GM12864 (cell line): ENCODE results near the gene PDZD4.

ENCODE experiments used
- DNase-seq: peaks from one replicate; pipeline ENCODE4 v3.0.0-alpha.2; 2011; ENCODE audit warnings: low read depth
- H3K4me3 ChIP-seq: 2 replicates; pipeline ENCODE4 v1.5.1; 2011; ENCODE audit warnings: mild to moderate bottlenecking, low read depth, low read length, control low read depth
- TF ChIP-seq, protein P1 (sequence below): IDR thresholded peaks from 2 replicates; pipeline ENCODE4 v1.5.1; 2011; ENCODE audit warnings: low read depth, mild to moderate bottlenecking, moderate library complexity, low read length, control low read depth, inconsistent platforms; ENCODE audit errors: missing control alignments

PDZD4 gene

GRCh38 chrX:153836921-153837320 lies 6.6 kb upstream of the PDZD4 start:
- TF ChIP-seq, protein P1, sequence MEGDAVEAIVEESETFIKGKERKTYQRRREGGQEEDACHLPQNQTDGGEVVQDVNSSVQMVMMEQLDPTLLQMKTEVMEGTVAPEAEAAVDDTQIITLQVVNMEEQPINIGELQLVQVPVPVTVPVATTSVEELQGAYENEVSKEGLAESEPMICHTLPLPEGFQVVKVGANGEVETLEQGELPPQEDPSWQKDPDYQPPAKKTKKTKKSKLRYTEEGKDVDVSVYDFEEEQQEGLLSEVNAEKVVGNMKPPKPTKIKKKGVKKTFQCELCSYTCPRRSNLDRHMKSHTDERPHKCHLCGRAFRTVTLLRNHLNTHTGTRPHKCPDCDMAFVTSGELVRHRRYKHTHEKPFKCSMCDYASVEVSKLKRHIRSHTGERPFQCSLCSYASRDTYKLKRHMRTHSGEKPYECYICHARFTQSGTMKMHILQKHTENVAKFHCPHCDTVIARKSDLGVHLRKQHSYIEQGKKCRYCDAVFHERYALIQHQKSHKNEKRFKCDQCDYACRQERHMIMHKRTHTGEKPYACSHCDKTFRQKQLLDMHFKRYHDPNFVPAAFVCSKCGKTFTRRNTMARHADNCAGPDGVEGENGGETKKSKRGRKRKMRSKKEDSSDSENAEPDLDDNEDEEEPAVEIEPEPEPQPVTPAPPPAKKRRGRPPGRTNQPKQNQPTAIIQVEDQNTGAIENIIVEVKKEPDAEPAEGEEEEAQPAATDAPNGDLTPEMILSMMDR, result no peak
- no peak for DNase-seq
- H3K4me3 ChIP-seq, result no peak overlapping the region

DNA sequence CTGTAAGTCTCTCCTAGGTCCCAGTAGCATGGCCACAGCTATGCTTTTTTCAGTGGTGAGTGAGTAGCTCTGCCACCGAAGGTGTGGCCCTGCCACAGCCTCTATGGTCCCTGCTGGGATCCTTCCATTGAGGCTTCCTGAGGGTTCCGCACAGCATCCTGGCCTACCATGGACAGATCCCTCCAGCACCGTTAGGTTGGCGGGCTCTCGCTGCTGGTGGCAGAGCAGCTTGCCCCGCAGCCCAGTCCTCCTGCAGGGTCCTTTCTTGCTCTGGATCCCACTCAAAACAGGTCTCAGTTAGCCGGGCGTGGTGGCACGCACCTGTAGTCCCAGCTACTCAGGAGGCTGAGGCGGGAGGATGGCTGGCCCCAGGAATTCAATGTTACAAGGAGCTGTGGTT lies 2.4 kb upstream of the PDZD4 start:
- no peak for DNase-seq
- TF ChIP-seq, protein P1, result no peak
- H3K4me3 ChIP-seq, result no peak overlapping the region

DNA sequence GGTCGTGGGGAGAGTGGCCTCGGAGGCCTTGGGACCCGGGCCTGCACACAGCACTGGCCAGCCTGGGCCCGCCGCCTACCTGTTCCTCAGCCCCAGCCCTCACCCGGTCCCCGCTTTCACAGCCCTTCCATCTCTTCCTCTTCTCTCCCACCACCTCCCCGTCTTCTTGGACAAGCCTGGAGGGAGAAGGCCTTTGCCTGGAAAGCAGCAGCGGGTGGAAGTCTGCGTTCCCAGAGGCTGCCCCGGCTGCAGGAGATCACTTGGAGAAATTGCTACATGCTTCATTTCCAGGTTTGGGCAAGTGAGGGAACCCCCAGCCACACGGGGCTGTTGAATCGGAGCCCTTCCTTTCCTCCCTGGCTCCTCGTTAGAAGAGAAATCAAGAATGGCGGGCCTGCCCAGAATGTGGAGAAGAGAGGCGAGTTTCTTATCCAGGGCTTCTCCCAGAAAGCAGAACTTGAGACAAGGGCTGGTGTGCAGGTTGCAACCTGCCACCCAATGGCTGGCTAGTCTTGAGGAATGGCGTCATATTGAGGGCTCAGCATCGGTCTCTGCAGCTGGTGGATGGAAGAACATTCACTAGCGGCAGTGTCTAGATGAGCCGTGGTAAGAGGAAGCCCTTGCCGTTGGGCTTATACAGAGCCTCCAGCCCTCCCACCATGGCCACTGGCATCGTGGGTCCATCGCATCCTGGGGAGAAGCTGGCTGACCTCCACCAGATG lies 1.2 kb upstream of the PDZD4 start:
- TF ChIP-seq, protein P1, result no peak
- no peak overlapping the region for H3K4me3 ChIP-seq
- no peak for DNase-seq

- H3K4me3 ChIP-seq, result no peak overlapping the region
- TF ChIP-seq, protein P1, result no peak
- DNase-seq, result no peak
Observed at GRCh38 chrX:153830640-153831428, 490 bp upstream of the PDZD4 start.

DNA sequence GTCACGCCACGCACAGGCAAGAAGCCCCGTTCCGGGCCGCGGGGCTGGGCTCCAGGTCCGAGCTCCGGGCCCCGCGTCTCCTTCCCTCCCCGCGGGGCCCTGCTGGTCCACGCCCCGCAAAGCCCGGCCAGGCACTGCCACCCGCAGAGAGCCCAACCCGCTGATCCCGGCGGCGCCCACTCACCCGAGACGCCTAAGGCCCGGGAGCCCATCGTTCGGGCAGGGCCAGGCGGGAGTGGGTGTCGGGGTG lies 870 bp downstream of the PDZD4 start:
- TF ChIP-seq, protein P1, result no peak
- no peak for DNase-seq
- H3K4me3 ChIP-seq, result no peak overlapping the region

- TF ChIP-seq, protein P1, result no peak
- DNase-seq, result no peak
- no peak overlapping the region for H3K4me3 ChIP-seq
Observed at GRCh38 chrX:153828723-153829548, 1.4 kb downstream of the PDZD4 start.
